OCI-LY3 (cell line): ENCODE measurements around the gene RNASE4.
A peak's percentile ranks its signal among the peaks of the same experiment; 100 is the strongest.

Experiments
- H2AFZ ChIP-seq: fragments of 200-600, 300-600 bp; shearing (Covaris generic); 2 replicates; pipeline ENCODE4 v1.6.0; 2014; ENCODE audit warnings: antibody characterized with exemption, low read depth, low read length
- H3K27ac ChIP-seq: fragments of 200-600, 300-600 bp; sonication (generic); 2 replicates; pipeline ENCODE4 v1.5.1; 2014; ENCODE audit warnings: mild to moderate bottlenecking, low read length, moderate library complexity, mixed read lengths
- H3K27me3 ChIP-seq: fragments of 200-600, 300-600 bp; sonication (generic); 2 replicates; pipeline ENCODE4 v1.6.1; 2014; ENCODE audit warnings: low read depth, low read length, mixed read lengths
- H3K36me3 ChIP-seq: fragments of 200-600, 300-600 bp; sonication (generic); replicated peaks from 2 replicates; pipeline ENCODE3; 2014; ENCODE audit warnings: low read depth, low read length, mixed read lengths
- H3K4me1 ChIP-seq: fragments of 300-600, 200-600 bp; sonication (generic); 2 replicates; pipeline ENCODE4 v1.6.1; 2014; ENCODE audit warnings: low read length, mixed read lengths
- H3K4me2 ChIP-seq: fragments of 200-600, 300-600 bp; sonication (generic); 2 replicates; pipeline ENCODE4 v1.6.1; 2014; ENCODE audit warnings: low read length, mixed read lengths
- H3K4me3 ChIP-seq: fragments of 300-600, 200-600 bp; sonication (generic); 2 replicates; pipeline ENCODE4 v1.5.1; 2014; ENCODE audit warnings: antibody characterized with exemption, mild to moderate bottlenecking, low read length, moderate library complexity
- H3K79me2 ChIP-seq: fragments of 300-600, 200-600 bp; shearing (Covaris generic); 2 replicates; pipeline ENCODE4 v1.6.1; 2014; ENCODE audit warnings: mild to moderate bottlenecking, low read length, mixed read lengths
- H3K9ac ChIP-seq: fragments of 300-600, 200-600 bp; shearing (Covaris generic); 2 replicates; pipeline ENCODE4 v1.6.0; 2014; ENCODE audit warnings: mild to moderate bottlenecking, low read length, moderate library complexity
- H3K9me3 ChIP-seq: fragments of 200-600, 300-600 bp; shearing (Covaris generic); 2 replicates; pipeline ENCODE4 v1.6.1; 2014; ENCODE audit warnings: low read length, mixed read lengths; ENCODE audit not compliant: insufficient read depth
- H4K20me1 ChIP-seq: fragments of 200-600, 300-600 bp; sonication (generic); 2 replicates; pipeline ENCODE4 v1.6.1; 2016; ENCODE audit warnings: low read length, mixed read lengths; ENCODE audit not compliant: insufficient read depth
- EZH2phosphoT487 ChIP-seq: fragments of 200-600 bp; shearing (Covaris generic); IDR thresholded peaks from 2 replicates; pipeline ENCODE4 v1.6.1; 2018; ENCODE audit warnings: antibody characterized with exemption, mixed run types, low read depth
- TF ChIP-seq, protein P1 (sequence below): fragments of 200-600, 300-600 bp; sonication (generic); IDR thresholded peaks from 2 replicates; pipeline ENCODE4 v1.5.1; 2014; ENCODE audit warnings: antibody characterized with exemption, low read length, low read depth

The RNASE4 gene

GRCh38 chr14:20667957-20668356 lies 16.4 kb upstream of the RNASE4 start:
- H2AFZ ChIP-seq: peak overlapping the region; percentile 8; the same call in 1 of the 2 replicates
- peak overlapping the region; percentile 71 for H3K4me2 ChIP-seq
- no peaks in the 10 kb centered on the region for H3K9me3 ChIP-seq
- H3K36me3 ChIP-seq: no peaks in the 10 kb centered on the region
- H3K4me3 ChIP-seq: peak overlapping the region; percentile 27; the same call in 1 of the 2 replicates
- no peaks in the 10 kb centered on the region; the same call in 1 of the 2 replicates for H4K20me1 ChIP-seq
- H3K9ac ChIP-seq: peak overlapping the region; percentile 7; the same call in 1 of the 2 replicates
- TF ChIP-seq, protein P1, sequence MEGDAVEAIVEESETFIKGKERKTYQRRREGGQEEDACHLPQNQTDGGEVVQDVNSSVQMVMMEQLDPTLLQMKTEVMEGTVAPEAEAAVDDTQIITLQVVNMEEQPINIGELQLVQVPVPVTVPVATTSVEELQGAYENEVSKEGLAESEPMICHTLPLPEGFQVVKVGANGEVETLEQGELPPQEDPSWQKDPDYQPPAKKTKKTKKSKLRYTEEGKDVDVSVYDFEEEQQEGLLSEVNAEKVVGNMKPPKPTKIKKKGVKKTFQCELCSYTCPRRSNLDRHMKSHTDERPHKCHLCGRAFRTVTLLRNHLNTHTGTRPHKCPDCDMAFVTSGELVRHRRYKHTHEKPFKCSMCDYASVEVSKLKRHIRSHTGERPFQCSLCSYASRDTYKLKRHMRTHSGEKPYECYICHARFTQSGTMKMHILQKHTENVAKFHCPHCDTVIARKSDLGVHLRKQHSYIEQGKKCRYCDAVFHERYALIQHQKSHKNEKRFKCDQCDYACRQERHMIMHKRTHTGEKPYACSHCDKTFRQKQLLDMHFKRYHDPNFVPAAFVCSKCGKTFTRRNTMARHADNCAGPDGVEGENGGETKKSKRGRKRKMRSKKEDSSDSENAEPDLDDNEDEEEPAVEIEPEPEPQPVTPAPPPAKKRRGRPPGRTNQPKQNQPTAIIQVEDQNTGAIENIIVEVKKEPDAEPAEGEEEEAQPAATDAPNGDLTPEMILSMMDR: no peak
- no peak for TF ChIP-seq EZH2phosphoT487
- peak overlapping the region; percentile 68 for H3K27ac ChIP-seq
- no peaks in the 10 kb centered on the region for H3K27me3 ChIP-seq
- H3K4me1 ChIP-seq: peaks cover 26% of the 10 kb centered on the region
- H3K79me2 ChIP-seq: no peaks in the 10 kb centered on the region

DNA sequence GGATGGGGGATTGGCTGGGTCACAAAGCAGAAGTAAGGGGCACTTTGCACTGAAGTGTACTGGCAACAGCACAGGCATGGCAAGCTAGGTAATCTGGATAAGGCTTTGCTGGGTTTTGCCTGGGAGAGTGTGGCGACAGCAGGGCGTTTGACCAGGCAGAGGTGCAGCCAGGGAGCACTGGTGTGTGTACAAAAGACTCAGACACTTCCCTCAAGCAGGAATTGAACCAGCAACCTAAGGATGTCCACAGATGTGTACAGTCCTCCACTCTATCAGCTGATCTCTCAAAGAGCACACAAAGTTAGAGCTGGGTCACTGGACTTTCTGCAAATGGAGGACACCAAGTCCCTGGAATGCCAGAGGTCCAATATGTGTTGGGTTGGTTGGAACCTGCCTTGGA lies 15.4 kb upstream of the RNASE4 start:
- Histone ChIP-seq H2AFZ (no peak overlapping the region), H3K4me1 (peaks cover 26% of the 10 kb centered on the region), H4K20me1 (no peaks in the 10 kb centered on the region), H3K4me2 (no peak overlapping the region), H3K4me3 (no peak overlapping the region), H3K36me3 (no peaks in the 10 kb centered on the region), H3K27me3 (no peaks in the 10 kb centered on the region), H3K9me3 (no peaks in the 10 kb centered on the region), H3K9ac (no peak overlapping the region), H3K27ac (no peak overlapping the region), H3K79me2 (no peaks in the 10 kb centered on the region)
- TF ChIP-seq, protein P1: no peak
- TF ChIP-seq EZH2phosphoT487: no peak

DNA sequence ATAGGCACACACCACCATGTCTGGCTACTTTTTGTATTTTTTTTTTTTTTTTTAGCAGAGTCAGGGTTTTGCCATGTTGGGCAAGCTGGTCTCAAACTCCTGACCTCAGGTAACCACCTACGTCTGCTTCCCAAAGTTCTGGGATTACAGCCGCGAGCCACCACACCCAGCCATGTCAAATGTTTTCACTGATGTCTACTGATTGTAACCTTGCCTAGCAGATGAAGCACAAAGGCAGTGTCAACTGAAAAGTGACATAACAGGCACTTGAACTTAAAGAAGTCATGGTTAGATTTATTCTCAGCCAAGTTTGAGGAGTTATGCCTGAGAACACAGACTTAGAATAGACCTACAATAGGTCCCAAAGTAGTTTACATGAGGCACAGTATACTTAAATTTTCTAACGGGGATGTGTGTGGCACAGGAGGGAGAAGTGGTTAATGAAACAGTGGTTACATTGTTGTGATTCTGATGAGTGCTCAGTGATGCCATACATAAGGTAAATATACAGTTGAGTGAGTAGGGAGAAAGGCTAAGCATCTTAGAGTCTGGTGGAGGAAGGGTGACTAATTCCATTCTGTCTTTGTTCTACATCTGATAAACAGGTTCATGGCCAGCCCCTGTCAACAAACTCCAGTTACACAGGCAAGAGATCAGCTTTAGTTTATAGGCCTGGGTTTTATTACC lies 12.6 kb upstream of the RNASE4 start:
- H3K4me2 ChIP-seq: no peak overlapping the region
- no peaks in the 10 kb centered on the region for H3K9me3 ChIP-seq
- H3K4me3 ChIP-seq: no peak overlapping the region
- no peaks in the 10 kb centered on the region for H3K79me2 ChIP-seq
- H4K20me1 ChIP-seq: no peaks in the 10 kb centered on the region
- H3K27ac ChIP-seq: no peak overlapping the region
- no peaks in the 10 kb centered on the region; the same call in 1 of the 2 replicates for H3K27me3 ChIP-seq
- H2AFZ ChIP-seq: no peak overlapping the region
- no peaks in the 10 kb centered on the region for H3K36me3 ChIP-seq
- H3K4me1 ChIP-seq: peaks cover 29% of the 10 kb centered on the region
- no peak for TF ChIP-seq EZH2phosphoT487
- TF ChIP-seq, protein P1: no peak
- H3K9ac ChIP-seq: no peak overlapping the region

- no peaks in the 10 kb centered on the region for H3K79me2 ChIP-seq
- H3K9me3 ChIP-seq: no peaks in the 10 kb centered on the region
- no peak overlapping the region for H2AFZ ChIP-seq
- H3K9ac ChIP-seq: no peak overlapping the region
- no peaks in the 10 kb centered on the region for H3K36me3 ChIP-seq
- peaks cover 14% of the 10 kb centered on the region for H3K4me1 ChIP-seq
- TF ChIP-seq EZH2phosphoT487: no peak
- TF ChIP-seq, protein P1: no peak
- no peak overlapping the region for H3K4me2 ChIP-seq
- no peaks in the 10 kb centered on the region for H4K20me1 ChIP-seq
- no peaks in the 10 kb centered on the region; the same call in 1 of the 2 replicates for H3K27me3 ChIP-seq
- no peak overlapping the region for H3K4me3 ChIP-seq
- no peak overlapping the region for H3K27ac ChIP-seq
Measured at GRCh38 chr14:20675669-20676068, 8.7 kb upstream of the RNASE4 start.
